Measurements from ENCODE around the gene JPH4. TPM values are rescaled to one million over a fixed set of nuclear protein-coding genes. Genes with fewer than 3 reads are reported as not detected.

Gene JPH4
- total and polyA plus RNA-seq, 2 of the 8 experiments (the other 6 are each of a cell fraction or from before 2014, with no cell fraction given) = 23.9 to 46.7 TPM

GRCh38 chr14:23540141-23540469 lies 38.5 kb downstream of the JPH4 start:
- H4K91ac ChIP-seq (replicated peaks; ENCODE audit: insufficient read length, low read length) = no peak overlapping the region
- H3K27ac ChIP-seq (ENCODE audit: low read depth, low read length) = no peak overlapping the region
- H2BK12ac ChIP-seq (ENCODE audit: low read depth, low read length) = no peak overlapping the region
- no peaks in the 10 kb centered on the region for H3K27me3 ChIP-seq (replicated peaks in 1 of 4; ENCODE audit: control insufficient read depth in 3 of 4, extremely low read depth in 1 of 4, insufficient read depth in 3 of 4, low read length in 3 of 4)
- no peak overlapping the region for H3K56ac ChIP-seq (replicated peaks; ENCODE audit: insufficient read length, low read depth, low read length)
- peaks cover 11 to 31% (median 21%) of the 10 kb centered on the region in 4 experiments for H3K4me1 ChIP-seq (replicated peaks in 1 of 4; ENCODE audit: control insufficient read depth in 3 of 4, insufficient read depth in 4 of 4, low read length in 3 of 4)
- H3K9me3 ChIP-seq (ENCODE audit: insufficient read depth in 2 of 2, low read depth in 1 of 2, low read length in 1 of 2) = no peaks in the 10 kb centered on the region
- no peak overlapping the region for H3K4me3 ChIP-seq (ENCODE audit: extremely low read depth in 1 of 4, insufficient read depth in 2 of 4, low read depth in 3 of 4, low read length in 4 of 4)
- H2BK15ac ChIP-seq (ENCODE audit: low read length) = no peak overlapping the region
- H2BK120ac ChIP-seq (replicated peaks; ENCODE audit: low read depth, low read length) = no peak overlapping the region
- no peak overlapping the region for H2AFZ ChIP-seq (ENCODE audit: low read length)
- peaks cover 21% of the 10 kb centered on the region for H3K23me2 ChIP-seq (ENCODE audit: low read depth, low read length)
- DNase-seq (ENCODE audit: low read depth in 1 of 2, low spot score in 2 of 2) (no peak), FAIRE-seq (no peak)
- peak overlapping the region in 1 of 2 experiments; percentile 99; a peak in 1 of 4 replicates for H3K4me2 ChIP-seq (ENCODE audit: insufficient read depth in 1 of 2, low read depth in 2 of 2, low read length in 2 of 2)
- H3K79me2 ChIP-seq (ENCODE audit: control insufficient read depth in 1 of 2, insufficient read depth in 2 of 2, low read length in 2 of 2) = peaks cover 3 to 33% of the 10 kb centered on the region in 2 experiments; a peak in 2 of 4 replicates
- H4K20me1 ChIP-seq (replicated peaks in 1 of 2; ENCODE audit: control insufficient read depth in 1 of 2, insufficient read depth in 2 of 2, low read length in 2 of 2) = no peaks in the 10 kb centered on the region
- peaks cover 6% of the 10 kb centered on the region for H3K79me1 ChIP-seq (ENCODE audit: low read depth, low read length)
- H2BK20ac ChIP-seq (ENCODE audit: low read length) = no peak overlapping the region
- peaks cover 0 to 13% (median 2%) of the 10 kb centered on the region in 4 experiments; a peak in 3 of 8 replicates for H3K36me3 ChIP-seq (ENCODE audit: control insufficient read depth in 2 of 4, insufficient read depth in 4 of 4, low read length in 3 of 4)
- WGBS, 2 experiments (ENCODE audit: extremely low coverage in 1 of 2, insufficient coverage in 1 of 2, insufficient read length in 1 of 2, insufficient replicate concordance in 2 of 2, low coverage in 1 of 2, low lambda C conversion rate in 2 of 2, missing lambda C conversion rate in 1 of 2) = 82% methylated on average over 4 of the region's 4 CpGs; no CpG with 5 or more reads in 1 of the 2 experiments
- ChIA-PET POLR2A (ENCODE audit: partially characterized antibody) (interaction anchor here (4.2 to 52.7 kb wide), 4 partner anchors 7 to 61 kb away, joined by 38 to 1523 read pairs (median 1234); partner anchors contain the start of genes AP1G2, NGDN, THTPA and ZFHX2), CTCF (ENCODE audit: partially characterized antibody) (interaction anchor here (0.5 to 70.5 kb wide), 9 partner anchors 13 to 1979 kb away, joined by 3 to 2092 read pairs (median 5); partner anchors contain the start of genes AP1G2, NGDN, THTPA and ZFHX2)
- no peak overlapping the region for H3K23ac ChIP-seq (ENCODE audit: insufficient read length)
- no peak overlapping the region for H4K5ac ChIP-seq (ENCODE audit: insufficient read length, low read depth, low read length)
- H3K4ac ChIP-seq (replicated peaks; ENCODE audit: insufficient read length, low read depth, low read length) = no peak overlapping the region
- peak overlapping the region; percentile 5 for H2BK5ac ChIP-seq (ENCODE audit: low read depth, low read length)
- H3K18ac ChIP-seq (ENCODE audit: extremely low read depth, low read length) = no peak overlapping the region
- peak overlapping the region; percentile 18; the same call in 1 of the 2 replicates for H2AK5ac ChIP-seq (ENCODE audit: low read depth, low read length)
- TF ChIP-seq POLR2AphosphoS5 (IDR thresholded peaks at IDR 0.05; ENCODE audit: low read depth, low read length) (no peak), KDM5A (IDR thresholded peaks at IDR 0.05; ENCODE audit: low read length) (no peak), PHF8 (conservative IDR thresholded peaks at IDR 0.05; ENCODE audit: low read depth, low read length) (no peak), CBX8 (IDR thresholded peaks at IDR 0.05; ENCODE audit: borderline replicate concordance, low read depth, low read length) (no peak), RFX5 (IDR thresholded peaks at IDR 0.05; ENCODE audit: borderline replicate concordance, low read depth, low read length) (no peak), SP1 (IDR thresholded peaks at IDR 0.05; ENCODE audit: low read depth, low read length) (no peak)
- no peak overlapping the region for H4K8ac ChIP-seq (ENCODE audit: extremely low read depth, insufficient read depth, low read length)
- H3K9ac ChIP-seq (replicated peaks in 1 of 4; ENCODE audit: extremely low read depth in 1 of 4, low read depth in 3 of 4, low read length in 3 of 4) = no peak overlapping the region
- no peak overlapping the region for H3K14ac ChIP-seq (ENCODE audit: insufficient read length)

Data from H1 (cell line).